ENCODE results near the gene MYPN.

DNA sequence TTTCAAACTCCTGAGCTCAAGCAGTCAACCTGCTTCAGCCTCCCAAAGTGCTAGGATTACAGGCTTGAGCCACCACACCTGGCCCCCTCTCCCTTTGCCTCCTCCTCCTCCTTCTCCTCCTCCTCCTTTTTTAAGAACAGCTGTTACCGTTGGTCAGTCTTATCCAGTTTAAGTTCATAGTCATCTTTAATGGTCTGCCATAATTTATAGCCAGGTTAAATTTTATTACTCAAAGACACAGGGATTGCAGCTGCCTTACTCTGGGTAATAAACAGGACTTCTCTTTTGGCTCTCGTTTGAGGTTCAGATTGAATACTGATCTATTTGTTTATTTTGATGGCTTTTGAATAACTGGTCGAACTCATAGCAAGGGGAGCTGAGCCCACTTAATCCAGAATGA, 87.4 kb downstream of the MYPN start:
- TF ChIP-seq, protein P1, sequence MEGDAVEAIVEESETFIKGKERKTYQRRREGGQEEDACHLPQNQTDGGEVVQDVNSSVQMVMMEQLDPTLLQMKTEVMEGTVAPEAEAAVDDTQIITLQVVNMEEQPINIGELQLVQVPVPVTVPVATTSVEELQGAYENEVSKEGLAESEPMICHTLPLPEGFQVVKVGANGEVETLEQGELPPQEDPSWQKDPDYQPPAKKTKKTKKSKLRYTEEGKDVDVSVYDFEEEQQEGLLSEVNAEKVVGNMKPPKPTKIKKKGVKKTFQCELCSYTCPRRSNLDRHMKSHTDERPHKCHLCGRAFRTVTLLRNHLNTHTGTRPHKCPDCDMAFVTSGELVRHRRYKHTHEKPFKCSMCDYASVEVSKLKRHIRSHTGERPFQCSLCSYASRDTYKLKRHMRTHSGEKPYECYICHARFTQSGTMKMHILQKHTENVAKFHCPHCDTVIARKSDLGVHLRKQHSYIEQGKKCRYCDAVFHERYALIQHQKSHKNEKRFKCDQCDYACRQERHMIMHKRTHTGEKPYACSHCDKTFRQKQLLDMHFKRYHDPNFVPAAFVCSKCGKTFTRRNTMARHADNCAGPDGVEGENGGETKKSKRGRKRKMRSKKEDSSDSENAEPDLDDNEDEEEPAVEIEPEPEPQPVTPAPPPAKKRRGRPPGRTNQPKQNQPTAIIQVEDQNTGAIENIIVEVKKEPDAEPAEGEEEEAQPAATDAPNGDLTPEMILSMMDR (IDR thresholded peaks at IDR 0.05): no peak
- TF ChIP-seq POLR2A (IDR thresholded peaks at IDR 0.05): no peak
